K562 (cell line): ENCODE measurements around the gene OR6S1. TPM values are rescaled to one million over a fixed set of nuclear protein-coding genes. Genes with fewer than 3 reads are reported as not detected.
A peak's percentile ranks its signal among the peaks of the same experiment; 100 is the strongest.

ENCODE experiments used
- ATAC-seq: fragments of 200-7000 bp; cut with Tn5 transposase; 3 replicates; pipeline ENCODE4 v1.9.1; 2020; ENCODE audit warnings: moderate library complexity
- BruUV-seq: library from RNA; stranded (reverse); fragments of 400-500 nt; replicated peaks from 2 replicates; lab custom pipeline; 2021; lab: Mats Ljungman, UMichigan
- CTCF ChIA-PET: fragments of 300-600 bp; formaldehyde crosslinking; extraction: SDS; loops from one replicate; lab custom pipeline; 2021; ENCODE audit warnings: low intra/inter-chr PET ratio; lab: Yijun Ruan, JAX
- POLR2A ChIA-PET: fragments of 300-600, 350-650 bp; sonication (Branson Sonifier 250); formaldehyde crosslinking; extraction: SDS; loops from one replicate; lab custom pipeline; 2021; ENCODE audit warnings: antibody characterized with exemption, inconsistent platforms; lab: Yijun Ruan, JAX
- DNase-seq, 4 experiments: peaks; one replicate each; pipeline versions ENCODE4 v3.0.0 to v3.0.0-alpha.2; 2011 to 2018; ENCODE audit warnings: low spot score in 3 of 4, mixed read lengths in 3 of 4; ENCODE audit errors: extremely low read depth in 1 of 4
- FAIRE-seq: peaks from 2 replicates; lab custom pipeline; 2011; peaks lifted over from hg19 to GRCh38; lab: Jason Lieb, UNC
- H2AFZ ChIP-seq: 2 replicates; pipeline ENCODE4 v1.6.0; 2011; ENCODE audit warnings: low read depth, low read length, control low read depth, inconsistent platforms
- H3K27ac ChIP-seq: fragments of 200-600 bp; 3 replicates; pipeline ENCODE4 v1.8.0; 2011; ENCODE audit warnings: low read depth, mild to moderate bottlenecking, control low read depth, inconsistent platforms, low read length, moderate library complexity, mixed read lengths; ENCODE audit errors: extremely low read depth
- H3K27me3 ChIP-seq, 2 experiments: fragments of 300-600 bp in 1 of 2; 2 replicates in 1 of 2; 3 replicates in 1 of 2; pipeline versions ENCODE4 v1.6.0 to v1.8.0; 2011; ENCODE audit warnings: inconsistent platforms in 2 of 2, low read length in 2 of 2, mild to moderate bottlenecking in 1 of 2, mixed read lengths in 1 of 2, moderate library complexity in 1 of 2; ENCODE audit not compliant: control insufficient read depth in 2 of 2, insufficient read depth in 2 of 2
- H3K36me3 ChIP-seq: fragments of 300-600 bp; 3 replicates; pipeline ENCODE4 v1.8.0; 2011; ENCODE audit warnings: mild to moderate bottlenecking, low read length, inconsistent platforms; ENCODE audit not compliant: control insufficient read depth, insufficient read depth
- H3K4me1 ChIP-seq, 2 experiments: fragments of 200-600 bp in 1 of 2; replicated peaks in 1 of 2; 2 replicates in 1 of 2; 3 replicates in 1 of 2; pipeline versions ENCODE4 v1.5.1 to v1.8.0; 2011; ENCODE audit warnings: inconsistent platforms in 2 of 2, low read length in 2 of 2, mild to moderate bottlenecking in 1 of 2, mixed read lengths in 1 of 2, moderate library complexity in 1 of 2; ENCODE audit not compliant: control insufficient read depth in 2 of 2, insufficient read depth in 2 of 2
- H3K4me2 ChIP-seq: 2 replicates; pipeline ENCODE4 v1.6.1; 2011; ENCODE audit warnings: low read length, control low read depth, inconsistent platforms, mixed read lengths; ENCODE audit not compliant: insufficient read depth
- H3K4me3 ChIP-seq: fragments of 200-600 bp; sonication (generic), shearing (Covaris generic); 2 replicates; pipeline ENCODE4 v1.5.1; 2016; ENCODE audit warnings: control low read depth, inconsistent platforms
- H3K79me2 ChIP-seq: fragments of 200-600 bp; 3 replicates; pipeline ENCODE4 v1.8.0; 2011; ENCODE audit warnings: low read length, inconsistent platforms; ENCODE audit not compliant: control insufficient read depth, insufficient read depth
- H3K9ac ChIP-seq, 2 experiments: 2 replicates each; pipeline versions ENCODE4 v1.6.0 to v1.6.1; 2011; ENCODE audit warnings: low read depth in 2 of 2, low read length in 2 of 2, control low read depth in 1 of 2, inconsistent platforms in 1 of 2, mild to moderate bottlenecking in 1 of 2, mixed read lengths in 1 of 2; ENCODE audit not compliant: insufficient read depth in 1 of 2
- H3K9me1 ChIP-seq: one replicate; pipeline ENCODE4 v1.6.0; 2011; ENCODE audit warnings: inconsistent platforms, mild to moderate bottlenecking, low read length, moderate library complexity; ENCODE audit not compliant: control insufficient read depth, insufficient read depth
- H3K9me3 ChIP-seq: replicated peaks from 2 replicates; pipeline ENCODE4 v1.5.1; 2011; ENCODE audit warnings: low read depth, low read length, inconsistent platforms; ENCODE audit not compliant: control insufficient read depth, insufficient read depth
- H4K20me1 ChIP-seq: replicated peaks from 2 replicates; pipeline ENCODE4 v1.6.1; 2011; ENCODE audit warnings: low read length, inconsistent platforms, mixed read lengths; ENCODE audit not compliant: control insufficient read depth, insufficient read depth
- ASH1L ChIP-seq: fragments of 450-650 bp; IDR thresholded peaks from 2 replicates; pipeline ENCODE4 v1.6.1; 2018; ENCODE audit warnings: borderline replicate concordance, mild to moderate bottlenecking, low read depth; ENCODE audit not compliant: partially characterized antibody
- CBFB ChIP-seq: sonication (generic); formaldehyde crosslinking; IDR thresholded peaks from 2 replicates; pipeline ENCODE4 v1.4.0; 2020; ENCODE audit warnings: mild to moderate bottlenecking, missing genetic modification reagents
- CEBPB ChIP-seq: fragments of 450-650 bp; IDR thresholded peaks from 2 replicates; pipeline ENCODE4 v1.6.1; 2016; ENCODE audit warnings: missing genetic modification characterization, missing compliant biosample characterization
- CSDE1 ChIP-seq, 2 experiments: fragments of 450-650 bp; IDR thresholded peaks; 2 replicates each; pipeline ENCODE4 v1.6.1; 2016; ENCODE audit warnings: mild to moderate bottlenecking in 1 of 2
- HDAC1 ChIP-seq, 2 experiments: fragments of 450-650 bp; IDR thresholded peaks; 2 replicates each; pipeline ENCODE4 v1.6.1; 2016 to 2017; ENCODE audit warnings: inconsistent platforms in 1 of 2, mild to moderate bottlenecking in 1 of 2, moderate library complexity in 1 of 2
- HDAC2 ChIP-seq: fragments of 450-650 bp; IDR thresholded peaks from 2 replicates; pipeline ENCODE4 v1.6.1; 2016; ENCODE audit warnings: mild to moderate bottlenecking
- MCM3 ChIP-seq: fragments of 450-650 bp; IDR thresholded peaks from 2 replicates; pipeline ENCODE4 v1.6.1; 2016
- NCOA2 ChIP-seq, 2 experiments: fragments of 450-650 bp; IDR thresholded peaks; 2 replicates each; pipeline ENCODE4 v1.6.1; 2018; ENCODE audit warnings: mild to moderate bottlenecking in 2 of 2, moderate library complexity in 1 of 2; ENCODE audit not compliant: partially characterized antibody in 2 of 2
- NFIC ChIP-seq: fragments of 450-650 bp; IDR thresholded peaks from 2 replicates; pipeline ENCODE4 v1.6.1; 2017; ENCODE audit warnings: mild to moderate bottlenecking, inconsistent platforms
- NR2C2 ChIP-seq, 2 experiments: fragments of 200-800 bp in 1 of 2; sonication (Bioruptor generic) in 1 of 2; sonication (generic) in 1 of 2; formaldehyde crosslinking in 1 of 2; IDR thresholded peaks; 2 replicates each; pipeline versions ENCODE4 v1.6.1 to v1.8.0; 2016 to 2022; ENCODE audit warnings: mild to moderate bottlenecking in 1 of 2, missing compliant biosample characterization in 1 of 2, missing genetic modification characterization in 1 of 2, missing genetic modification reagents in 1 of 2
- POLR2H ChIP-seq: IDR thresholded peaks from 2 replicates; pipeline ENCODE4 v1.6.1; 2016; ENCODE audit warnings: missing genetic modification characterization, low read depth, mild to moderate bottlenecking, control low read depth, missing compliant biosample characterization, moderate library complexity
- POLR3A ChIP-seq: IDR thresholded peaks from 2 replicates; pipeline ENCODE4 v1.6.1; 2011; ENCODE audit warnings: borderline replicate concordance, mild to moderate bottlenecking, moderate library complexity; ENCODE audit not compliant: insufficient read length, insufficient read depth; ENCODE audit errors: extremely low read depth
- POU5F1 ChIP-seq: fragments of 150-350 bp; IDR thresholded peaks from 2 replicates; pipeline ENCODE4 v1.6.1; 2014; ENCODE audit warnings: borderline replicate concordance, low read length, low read depth, mild to moderate bottlenecking; ENCODE audit not compliant: partially characterized antibody
- SAFB2 ChIP-seq: fragments of 200-400 bp; formaldehyde crosslinking; IDR thresholded peaks from 2 replicates; pipeline ENCODE4 v1.6.1; 2018; ENCODE audit warnings: borderline replicate concordance, low read length, low read depth, moderate library complexity; ENCODE audit not compliant: severe bottlenecking
- SMARCC2 ChIP-seq: fragments of 450-650 bp; IDR thresholded peaks from 2 replicates; pipeline ENCODE4 v1.6.1; 2017; ENCODE audit warnings: antibody characterized with exemption, moderate library complexity, mild to moderate bottlenecking, low read depth
- TAF9B ChIP-seq: fragments of 450-650 bp; IDR thresholded peaks from 2 replicates; pipeline ENCODE4 v1.6.1; 2018; ENCODE audit warnings: mild to moderate bottlenecking; ENCODE audit not compliant: partially characterized antibody
- TBL1XR1 ChIP-seq, 2 experiments: IDR thresholded peaks; 2 replicates each; pipeline ENCODE4 v1.6.1; 2012; ENCODE audit warnings: improper control_type of control experiment in 2 of 2, low read length in 2 of 2, mild to moderate bottlenecking in 1 of 2
- TEAD2 ChIP-seq: fragments of 450-650 bp; IDR thresholded peaks from 2 replicates; pipeline ENCODE4 v1.6.1; 2016; ENCODE audit warnings: missing genetic modification characterization, control low read depth, missing compliant biosample characterization
- U2AF2 ChIP-seq: fragments of 200-400 bp; formaldehyde crosslinking; optimal IDR thresholded peaks from 2 replicates; pipeline ENCODE3; 2017; ENCODE audit warnings: low read depth, mild to moderate bottlenecking, low read length
- ZFP30 ChIP-seq: fragments of 250-450 bp; sonication (Bioruptor Pico); IDR thresholded peaks from 2 replicates; pipeline ENCODE4 v1.8.0; 2022; ENCODE audit warnings: moderate library complexity, mild to moderate bottlenecking, inconsistent platforms, borderline replicate concordance
- ZNF121 ChIP-seq: sonication (generic); formaldehyde crosslinking; conservative IDR thresholded peaks from 2 replicates; pipeline ENCODE4 v1.8.0; 2022; ENCODE audit warnings: missing genetic modification reagents
- ZNF224 ChIP-seq: sonication (generic); formaldehyde crosslinking; IDR thresholded peaks from 2 replicates; pipeline ENCODE4 v1.8.0; 2022; ENCODE audit warnings: mild to moderate bottlenecking, missing genetic modification reagents
- ZNF232 ChIP-seq: sonication (generic); formaldehyde crosslinking; IDR thresholded peaks from 2 replicates; pipeline ENCODE4 v1.8.0; 2022; ENCODE audit warnings: mild to moderate bottlenecking, missing genetic modification reagents
- ZNF75A ChIP-seq: fragments of 450-650 bp; formaldehyde crosslinking; IDR thresholded peaks from 2 replicates; pipeline ENCODE4 v1.4.0; 2020; ENCODE audit warnings: mild to moderate bottlenecking
- WGBS: fragments of 100-300 bp; shearing (Covaris generic); methylation state at CpG from one replicate; pipeline ENCODE4 v1.1.6; 2016; ENCODE audit warnings: low coverage, mixed read lengths; ENCODE audit not compliant: insufficient coverage; ENCODE audit errors: missing lambda C conversion rate; 5-methylcytosine and 5-hydroxymethylcytosine counted together
- in situ Hi-C: fragments of 300-500 bp; cut with MboI; formaldehyde crosslinking; loops from 4 replicates; pipeline ENCODE4 v1.15.0; 2018; ENCODE audit warnings: inconsistent platforms, mixed read lengths
- intact Hi-C: fragments of 100-400 bp; cut with micrococcal nuclease; formaldehyde crosslinking; loops from 2 replicates; pipeline ENCODE4 v1.14.2; 2022
- polyA plus RNA-seq, 8 experiments: library from polyadenylated mRNA; depleted of rRNA in 4 of 8; stranded (reverse) in 5 of 8; unstranded in 3 of 8; fragments of >200 nt; fragmentation: Nextera tagmentation in 2 of 8; fragmentation: Illumina TruSeq in 1 of 8; extraction: Ambion mirVana in 2 of 8; extraction: Trizol in 1 of 8; gene quantifications; 2 replicates each; pipeline versions ENCODE4 v1.2.1 to v1.2.3, GENCODE V29; 2011 to 2014; ENCODE audit warnings: inconsistent platforms in 1 of 8, missing spikeins in 1 of 8
- total RNA-seq, 7 experiments: library from RNA; depleted of rRNA in 6 of 7; stranded (reverse); fragments of >200 nt in 6 of 7; fragmentation: Illumina TruSeq in 2 of 7; extraction: Trizol in 2 of 7; gene quantifications; 2 replicates each; pipeline versions ENCODE4 v1.2.1 to v1.2.3, GENCODE V29; 2011 to 2021; ENCODE audit warnings: low replicate concordance in 1 of 7

The OR6S1 gene
- total and polyA plus RNA-seq, 9 of the 15 experiments (the other 6 are each of a cell fraction or from before 2014, with no cell fraction given) = not detected

- Histone ChIP-seq H3K36me3 (no peaks in the 10 kb centered on the region), H3K4me2 (peak overlapping the region; percentile 89), H3K9me3 (no peaks in the 10 kb centered on the region), H3K27me3 (no peaks in the 10 kb centered on the region), H2AFZ (peak overlapping the region; percentile 94), H3K27ac (peak overlapping the region; percentile 64), H3K4me3 (peak overlapping the region; percentile 80), H3K9ac (peak overlapping the region; percentile 74 to 93), H3K9me1 (no peaks in the 10 kb centered on the region), H4K20me1 (no peaks in the 10 kb centered on the region), H3K79me2 (no peaks in the 10 kb centered on the region), H3K4me1 (peaks cover 0 to 14% of the 10 kb centered on the region in 2 experiments; a peak in 2 of 5 replicates)
- ATAC-seq (peak; percentile 12), FAIRE-seq (peak; percentile 86), DNase-seq (peak; percentile 59 to 86 (median 65))
- POLR2A ChIA-PET = no interaction called here
- no TSS peak for BruUV-seq
- intact Hi-C loops = loop anchor here (1.0 to 5.0 kb wide), 5 partner anchors 62 to 347 kb away; partner anchors contain the start of gene APEX1
- CTCF ChIA-PET = interaction anchor here (0.6 to 3.4 kb wide), 11 partner anchors 22 to 480 kb away, joined by 3 to 49 read pairs (median 5); no protein-coding TSS in a partner anchor
- under 1% methylated on average over 38 of the region's 44 CpGs for WGBS
- in situ Hi-C loops = loop anchor here (5.0 to 10.0 kb wide), 3 partner anchors 83 to 282 kb away; partner anchors contain the start of gene TEP1
- TF ChIP-seq TAF9B (no peak), NR2C2 (CRISPR knock-in tag; IDR thresholded peaks at IDR 0.05) (no peak), NR2C2 (tag; IDR thresholded peaks at IDR 0.05) (no peak), POU5F1 (no peak), SAFB2 (no peak), ZNF232 (CRISPR knock-in tag) (no peak), HDAC1 (IDR thresholded peaks at IDR 0.05) (0 out of 4 replicates have a peak, but pooled peaks of 1 of the 2 experiments have one; percentile 43), U2AF2 (no peak), SMARCC2 (no peak), CBFB (CRISPR knock-in tag) (no peak), ASH1L (no peak), CEBPB (tag) (no peak), ZFP30 (CRISPR knock-in tag) (no peak), POLR2H (peak; percentile 99), TEAD2 (no peak), NCOA2 (IDR thresholded peaks at IDR 0.05; ENCODE audit: partially characterized antibody in 2 of 2) (peak in 1 of 2 experiments; percentile 65), ZNF121 (CRISPR knock-in tag) (no peak), TBL1XR1 (IDR thresholded peaks at IDR 0.05; ENCODE audit: low read length in 2 of 2) (peak; percentile 46 to 77; a peak in 2 of 4 replicates), ZNF75A (no peak), ZNF224 (CRISPR knock-in tag) (no peak), CSDE1 (IDR thresholded peaks at IDR 0.05) (peak in 1 of 2 experiments; percentile 58; a peak in 1 of 4 replicates), POLR3A (peak; percentile 87), HDAC2 (no peak), MCM3 (no peak), NFIC (peak; percentile 51; the same call in 1 of the 2 replicates)
These were observed 32.1 kb downstream of the OR6S1 start for GRCh38 chr14:20609215-20610001.
